GM20000 (cell line): Measurements from ENCODE around the gene THBS1.

Experiments
- DNase-seq: peaks from one replicate; pipeline ENCODE4 v3.0.0; 2012; ENCODE audit warnings: low spot score
- TF ChIP-seq, protein P1 (sequence below): IDR thresholded peaks from 2 replicates; pipeline ENCODE4 v1.5.1; 2012; ENCODE audit warnings: mild to moderate bottlenecking, control low read depth; ENCODE audit errors: extremely low read depth, missing control alignments

The THBS1 gene

DNA sequence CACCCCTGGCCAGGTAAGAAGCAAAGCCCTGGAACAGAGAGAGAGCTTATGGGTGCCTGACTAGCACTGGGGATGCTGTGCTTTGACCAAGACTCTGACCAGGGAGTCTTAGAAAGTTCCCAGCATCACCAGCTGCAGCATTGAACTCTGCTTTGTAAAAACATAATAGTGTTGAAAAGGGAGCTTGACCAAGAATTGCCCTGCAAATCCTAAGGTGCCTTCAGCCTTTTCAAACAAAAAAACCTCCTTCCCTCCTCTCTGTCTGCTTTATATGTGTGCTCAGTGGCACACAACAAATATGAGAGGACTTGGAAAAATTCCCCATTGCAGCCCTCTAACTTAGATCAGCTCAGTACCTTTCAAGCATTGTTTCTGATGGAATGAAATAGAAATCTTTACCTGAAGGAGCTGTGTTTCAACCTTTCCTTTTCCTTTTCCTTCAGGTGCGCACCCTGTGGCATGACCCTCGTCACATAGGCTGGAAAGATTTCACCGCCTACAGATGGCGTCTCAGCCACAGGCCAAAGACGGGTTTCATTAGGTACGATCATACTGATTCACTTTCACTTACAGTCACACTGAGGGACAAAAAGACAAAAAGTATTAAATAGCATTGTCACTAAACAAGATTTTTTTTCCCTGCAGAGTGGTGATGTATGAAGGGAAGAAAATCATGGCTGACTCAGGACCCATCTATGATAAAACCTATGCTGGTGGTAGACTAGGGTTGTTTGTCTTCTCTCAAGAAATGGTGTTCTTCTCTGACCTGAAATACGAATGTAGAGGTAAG is 13.0 kb downstream of the THBS1 start:
- DNase-seq, result no peak
- TF ChIP-seq, protein P1, sequence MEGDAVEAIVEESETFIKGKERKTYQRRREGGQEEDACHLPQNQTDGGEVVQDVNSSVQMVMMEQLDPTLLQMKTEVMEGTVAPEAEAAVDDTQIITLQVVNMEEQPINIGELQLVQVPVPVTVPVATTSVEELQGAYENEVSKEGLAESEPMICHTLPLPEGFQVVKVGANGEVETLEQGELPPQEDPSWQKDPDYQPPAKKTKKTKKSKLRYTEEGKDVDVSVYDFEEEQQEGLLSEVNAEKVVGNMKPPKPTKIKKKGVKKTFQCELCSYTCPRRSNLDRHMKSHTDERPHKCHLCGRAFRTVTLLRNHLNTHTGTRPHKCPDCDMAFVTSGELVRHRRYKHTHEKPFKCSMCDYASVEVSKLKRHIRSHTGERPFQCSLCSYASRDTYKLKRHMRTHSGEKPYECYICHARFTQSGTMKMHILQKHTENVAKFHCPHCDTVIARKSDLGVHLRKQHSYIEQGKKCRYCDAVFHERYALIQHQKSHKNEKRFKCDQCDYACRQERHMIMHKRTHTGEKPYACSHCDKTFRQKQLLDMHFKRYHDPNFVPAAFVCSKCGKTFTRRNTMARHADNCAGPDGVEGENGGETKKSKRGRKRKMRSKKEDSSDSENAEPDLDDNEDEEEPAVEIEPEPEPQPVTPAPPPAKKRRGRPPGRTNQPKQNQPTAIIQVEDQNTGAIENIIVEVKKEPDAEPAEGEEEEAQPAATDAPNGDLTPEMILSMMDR, result no peak

- TF ChIP-seq, protein P1, result no peak
- no peak for DNase-seq
Measured at GRCh38 chr15:39594446-39595337, 13.8 kb downstream of the THBS1 start.

DNA sequence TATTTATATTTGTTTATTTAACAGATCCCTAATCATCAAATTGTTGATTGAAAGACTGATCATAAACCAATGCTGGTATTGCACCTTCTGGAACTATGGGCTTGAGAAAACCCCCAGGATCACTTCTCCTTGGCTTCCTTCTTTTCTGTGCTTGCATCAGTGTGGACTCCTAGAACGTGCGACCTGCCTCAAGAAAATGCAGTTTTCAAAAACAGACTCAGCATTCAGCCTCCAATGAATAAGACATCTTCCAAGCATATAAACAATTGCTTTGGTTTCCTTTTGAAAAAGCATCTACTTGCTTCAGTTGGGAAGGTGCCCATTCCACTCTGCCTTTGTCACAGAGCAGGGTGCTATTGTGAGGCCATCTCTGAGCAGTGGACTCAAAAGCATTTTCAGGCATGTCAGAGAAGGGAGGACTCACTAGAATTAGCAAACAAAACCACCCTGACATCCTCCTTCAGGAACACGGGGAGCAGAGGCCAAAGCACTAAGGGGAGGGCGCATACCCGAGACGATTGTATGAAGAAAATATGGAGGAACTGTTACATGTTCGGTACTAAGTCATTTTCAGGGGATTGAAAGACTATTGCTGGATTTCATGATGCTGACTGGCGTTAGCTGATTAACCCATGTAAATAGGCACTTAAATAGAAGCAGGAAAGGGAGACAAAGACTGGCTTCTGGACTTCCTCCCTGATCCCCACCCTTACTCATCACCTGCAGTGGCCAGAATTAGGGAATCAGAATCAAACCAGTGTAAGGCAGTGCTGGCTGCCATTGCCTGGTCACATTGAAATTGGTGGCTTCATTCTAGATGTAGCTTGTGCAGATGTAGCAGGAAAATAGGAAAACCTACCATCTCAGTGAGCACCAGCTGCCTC is 14.7 kb downstream of the THBS1 start:
- DNase-seq, result no peak
- TF ChIP-seq, protein P1, result no peak

DNA sequence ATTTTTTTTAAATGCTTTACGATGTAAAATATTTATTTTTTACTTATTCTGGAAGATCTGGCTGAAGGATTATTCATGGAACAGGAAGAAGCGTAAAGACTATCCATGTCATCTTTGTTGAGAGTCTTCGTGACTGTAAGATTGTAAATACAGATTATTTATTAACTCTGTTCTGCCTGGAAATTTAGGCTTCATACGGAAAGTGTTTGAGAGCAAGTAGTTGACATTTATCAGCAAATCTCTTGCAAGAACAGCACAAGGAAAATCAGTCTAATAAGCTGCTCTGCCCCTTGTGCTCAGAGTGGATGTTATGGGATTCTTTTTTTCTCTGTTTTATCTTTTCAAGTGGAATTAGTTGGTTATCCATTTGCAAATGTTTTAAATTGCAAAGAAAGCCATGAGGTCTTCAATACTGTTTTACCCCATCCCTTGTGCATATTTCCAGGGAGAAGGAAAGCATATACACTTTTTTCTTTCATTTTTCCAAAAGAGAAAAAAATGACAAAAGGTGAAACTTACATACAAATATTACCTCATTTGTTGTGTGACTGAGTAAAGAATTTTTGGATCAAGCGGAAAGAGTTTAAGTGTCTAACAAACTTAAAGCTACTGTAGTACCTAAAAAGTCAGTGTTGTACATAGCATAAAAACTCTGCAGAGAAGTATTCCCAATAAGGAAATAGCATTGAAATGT is 15.6 kb downstream of the THBS1 start:
- no peak for DNase-seq
- TF ChIP-seq, protein P1, result no peak

DNA sequence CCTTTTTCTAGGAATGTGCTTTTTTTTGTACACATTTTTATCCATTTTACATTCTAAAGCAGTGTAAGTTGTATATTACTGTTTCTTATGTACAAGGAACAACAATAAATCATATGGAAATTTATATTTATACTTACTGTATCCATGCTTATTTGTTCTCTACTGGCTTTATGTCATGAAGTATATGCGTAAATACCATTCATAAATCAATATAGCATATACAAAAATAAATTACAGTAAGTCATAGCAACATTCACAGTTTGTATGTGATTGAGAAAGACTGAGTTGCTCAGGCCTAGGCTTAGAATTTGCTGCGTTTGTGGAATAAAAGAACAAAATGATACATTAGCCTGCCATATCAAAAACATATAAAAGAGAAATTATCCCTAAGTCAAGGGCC is 16.5 kb downstream of the THBS1 start:
- TF ChIP-seq, protein P1, result no peak

DNA sequence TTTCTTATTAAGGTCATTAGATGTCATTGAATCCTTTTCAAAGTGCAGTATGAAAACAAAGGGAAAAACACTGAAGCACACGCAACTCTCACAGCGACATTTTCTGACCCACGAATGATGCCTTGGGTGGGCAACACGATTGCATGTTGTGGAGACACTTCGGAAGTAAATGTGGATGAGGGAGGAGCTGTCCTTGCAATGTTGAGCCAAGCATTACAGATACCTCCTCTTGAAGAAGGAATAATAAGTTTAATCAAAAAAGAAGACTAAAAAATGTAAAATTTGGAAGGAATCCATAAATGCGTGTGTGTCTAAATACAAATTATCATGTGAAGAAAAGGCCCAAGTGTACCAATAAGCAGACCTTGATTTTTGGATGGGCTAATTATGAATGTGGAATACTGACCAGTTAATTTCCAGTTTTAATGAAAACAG is 16.9 kb downstream of the THBS1 start:
- TF ChIP-seq, protein P1, result no peak
- no peak for DNase-seq

More for the DNA sequence above, 16.5 kb downstream of the THBS1 start:
- no peak for DNase-seq
